Tibial artery (tissue), 4 donors: ENCODE measurements around the gene MACROD2.

Experiments
- DNase-seq, 2 donors: peaks; one replicate each; pipeline ENCODE4 v3.0.0-alpha.2; 2019
- H3K27ac ChIP-seq, 2 donors: fragments of 200-600 bp; sonication (generic) in 1 of 2; 1 replicate in 1 of 2; 2 replicates in 1 of 2; pipeline ENCODE4 v1.5.1; 2018 to 2019; ENCODE audit warnings: mild to moderate bottlenecking in 1 of 2
- H3K27me3 ChIP-seq, 2 donors: fragments of 200-600 bp; sonication (generic) in 1 of 2; one replicate each; pipeline versions ENCODE4 v1.5.1 to v1.6.0; 2016 to 2019
- H3K36me3 ChIP-seq, 3 donors: fragments of 200-600 bp; sonication (generic) in 2 of 3; one replicate each; pipeline ENCODE4 v1.5.1; 2016 to 2019; ENCODE audit warnings: mild to moderate bottlenecking in 2 of 3
- H3K4me1 ChIP-seq, 4 donors: fragments of 200-600 bp; sonication (generic) in 2 of 4; 1 replicate in 3 of 4; 2 replicates in 1 of 4; pipeline ENCODE4 v1.5.1; 2016 to 2019
- H3K4me3 ChIP-seq, 2 donors: fragments of 200-600 bp; sonication (generic) in 1 of 2; 1 replicate in 1 of 2; 2 replicates in 1 of 2; pipeline ENCODE4 v1.5.1; 2018 to 2019; ENCODE audit warnings: mild to moderate bottlenecking in 2 of 2
- H3K9me3 ChIP-seq, 3 donors: fragments of 200-600 bp; sonication (generic) in 1 of 3; one replicate each; pipeline ENCODE4 v1.5.1; 2016 to 2019
- intact Hi-C: fragments of 100-400 bp; cut with DNase I; formaldehyde crosslinking; loops from one replicate; pipeline ENCODE4 v1.15.0; 2023; ENCODE audit warnings: low total_unique reads
- TF ChIP-seq, protein P1 (sequence below), 2 experiments: fragments of 200-600 bp in 1 of 2; fragments of 450-650 bp in 1 of 2; IDR thresholded peaks; one replicate each; pipeline ENCODE4 v1.5.1; 2017 to 2019; ENCODE audit warnings: antibody characterized with exemption in 2 of 2, mild to moderate bottlenecking in 1 of 2, moderate library complexity in 1 of 2

Gene MACROD2

DNA sequence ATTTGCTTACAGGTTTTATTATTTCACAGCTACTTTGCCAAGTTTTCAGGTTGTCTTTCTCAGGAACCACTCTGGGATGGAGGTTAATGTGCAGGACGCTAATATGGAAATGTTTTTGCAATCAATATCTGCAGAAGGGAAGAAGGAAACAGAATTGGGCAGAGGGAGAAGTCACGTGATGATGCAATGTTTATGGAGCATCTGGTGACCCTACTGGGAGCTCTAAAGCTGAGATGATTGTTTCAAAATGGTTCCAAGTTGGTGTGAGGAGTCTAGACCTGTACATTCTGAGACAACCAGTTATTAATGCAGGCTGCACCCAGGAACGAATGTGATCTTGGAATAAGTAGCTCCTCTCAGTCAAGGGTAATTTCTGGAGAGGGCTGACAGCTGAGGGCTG is 1247.5 kb downstream of the MACROD2 start:
- DNase-seq = no peak
- Histone ChIP-seq H3K36me3 (no peaks in the 10 kb centered on the region), H3K9me3 (no peaks in the 10 kb centered on the region), H3K27me3 (no peaks in the 10 kb centered on the region), H3K27ac (no peak overlapping the region), H3K4me3 (no peak overlapping the region), H3K4me1 (no peaks in the 10 kb centered on the region)
- intact Hi-C loops = no loop called here
- TF ChIP-seq, protein P1, sequence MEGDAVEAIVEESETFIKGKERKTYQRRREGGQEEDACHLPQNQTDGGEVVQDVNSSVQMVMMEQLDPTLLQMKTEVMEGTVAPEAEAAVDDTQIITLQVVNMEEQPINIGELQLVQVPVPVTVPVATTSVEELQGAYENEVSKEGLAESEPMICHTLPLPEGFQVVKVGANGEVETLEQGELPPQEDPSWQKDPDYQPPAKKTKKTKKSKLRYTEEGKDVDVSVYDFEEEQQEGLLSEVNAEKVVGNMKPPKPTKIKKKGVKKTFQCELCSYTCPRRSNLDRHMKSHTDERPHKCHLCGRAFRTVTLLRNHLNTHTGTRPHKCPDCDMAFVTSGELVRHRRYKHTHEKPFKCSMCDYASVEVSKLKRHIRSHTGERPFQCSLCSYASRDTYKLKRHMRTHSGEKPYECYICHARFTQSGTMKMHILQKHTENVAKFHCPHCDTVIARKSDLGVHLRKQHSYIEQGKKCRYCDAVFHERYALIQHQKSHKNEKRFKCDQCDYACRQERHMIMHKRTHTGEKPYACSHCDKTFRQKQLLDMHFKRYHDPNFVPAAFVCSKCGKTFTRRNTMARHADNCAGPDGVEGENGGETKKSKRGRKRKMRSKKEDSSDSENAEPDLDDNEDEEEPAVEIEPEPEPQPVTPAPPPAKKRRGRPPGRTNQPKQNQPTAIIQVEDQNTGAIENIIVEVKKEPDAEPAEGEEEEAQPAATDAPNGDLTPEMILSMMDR (IDR thresholded peaks at IDR 0.05) = no peak

DNA sequence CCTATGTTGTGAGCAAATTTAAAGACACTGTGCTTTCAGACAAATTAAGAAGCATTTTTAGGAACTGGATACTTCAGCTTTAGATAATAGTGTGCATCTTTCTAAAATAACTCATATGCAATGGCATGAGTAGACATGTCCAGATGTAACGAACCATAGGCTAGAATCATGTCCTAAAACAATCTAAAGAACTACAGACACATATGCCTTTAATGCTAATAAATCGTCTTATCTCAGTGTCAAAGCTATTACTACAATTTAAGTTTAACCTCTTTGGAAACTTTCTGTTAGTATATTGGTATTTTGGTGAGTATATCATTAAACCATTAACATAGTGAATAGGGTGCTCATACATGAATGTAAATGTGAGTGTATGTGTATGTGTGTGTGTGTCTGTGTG is 1250.6 kb downstream of the MACROD2 start:
- H3K27ac ChIP-seq = no peak overlapping the region
- H3K9me3 ChIP-seq = no peaks in the 10 kb centered on the region
- intact Hi-C loops = no loop called here
- H3K4me3 ChIP-seq = no peak overlapping the region
- H3K4me1 ChIP-seq = no peaks in the 10 kb centered on the region
- no peak for DNase-seq
- no peaks in the 10 kb centered on the region for H3K27me3 ChIP-seq
- H3K36me3 ChIP-seq = no peaks in the 10 kb centered on the region
- TF ChIP-seq, protein P1 (IDR thresholded peaks at IDR 0.05) = no peak

DNA sequence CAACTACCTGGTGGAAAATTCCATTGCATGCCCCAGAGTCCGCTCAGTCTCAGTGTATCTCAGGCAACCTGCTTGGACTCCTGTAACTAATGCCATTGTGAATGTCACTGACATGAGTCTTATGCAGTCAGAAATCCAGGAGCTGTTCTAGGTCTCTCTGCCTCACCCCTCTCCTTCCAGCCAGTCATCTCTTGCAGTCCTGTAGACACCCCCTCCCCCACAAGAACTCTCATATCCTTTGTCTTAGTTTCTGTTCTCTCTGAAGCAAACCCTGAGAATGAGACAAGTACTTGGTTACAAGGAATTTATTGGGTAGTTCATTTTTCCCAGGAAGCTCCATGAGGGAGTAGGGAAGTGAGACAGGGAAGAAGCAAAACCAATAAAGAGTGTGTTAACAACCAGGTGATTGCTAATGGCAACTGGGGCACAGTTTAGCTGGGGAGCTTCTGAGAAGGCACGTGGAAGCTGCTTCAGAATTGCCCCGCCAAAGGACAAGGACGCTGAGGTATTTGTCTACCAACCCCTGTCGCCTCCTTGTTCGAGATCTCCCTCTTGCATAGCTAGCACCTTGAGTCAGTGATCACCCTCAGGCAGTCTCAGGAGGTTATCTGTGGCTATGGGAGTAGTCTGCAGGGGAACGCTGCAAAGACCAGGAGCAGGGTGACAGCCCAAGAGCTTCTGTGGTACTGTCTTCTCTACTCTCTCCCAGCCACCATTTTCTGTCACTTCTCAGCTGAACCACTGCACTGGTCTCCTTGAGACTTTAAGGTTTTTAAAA is 1253.5 kb downstream of the MACROD2 start:
- H3K9me3 ChIP-seq = no peaks in the 10 kb centered on the region
- TF ChIP-seq, protein P1 (IDR thresholded peaks at IDR 0.05) = no peak
- H3K27ac ChIP-seq = no peak overlapping the region
- intact Hi-C loops = no loop called here
- H3K4me1 ChIP-seq = no peaks in the 10 kb centered on the region
- no peaks in the 10 kb centered on the region for H3K36me3 ChIP-seq
- no peak overlapping the region for H3K4me3 ChIP-seq
- no peak for DNase-seq
- no peaks in the 10 kb centered on the region for H3K27me3 ChIP-seq

DNA sequence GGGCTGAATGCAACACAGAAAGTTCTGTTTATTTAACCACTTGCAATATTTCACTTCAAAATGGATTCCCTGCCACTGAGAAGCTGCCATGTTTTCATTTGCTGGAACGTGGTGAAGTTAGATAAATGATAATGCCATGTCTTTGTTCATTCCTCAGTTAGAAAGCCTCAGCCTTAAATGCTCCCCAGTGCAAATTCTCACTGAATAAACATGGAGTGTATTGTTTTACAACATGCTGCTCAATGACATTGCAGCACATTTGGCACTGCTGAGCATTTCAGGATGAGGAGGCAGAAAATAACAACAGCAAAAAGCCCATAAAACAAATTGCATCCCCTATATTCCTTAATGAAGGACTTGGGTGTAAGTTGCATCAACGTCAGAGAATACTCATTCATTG is 1255.9 kb downstream of the MACROD2 start:
- Histone ChIP-seq H3K27me3 (no peaks in the 10 kb centered on the region), H3K9me3 (no peaks in the 10 kb centered on the region), H3K27ac (no peak overlapping the region), H3K36me3 (no peaks in the 10 kb centered on the region), H3K4me3 (no peak overlapping the region), H3K4me1 (no peaks in the 10 kb centered on the region)
- TF ChIP-seq, protein P1 (IDR thresholded peaks at IDR 0.05) = no peak
- DNase-seq = no peak
- intact Hi-C loops = no loop called here

DNA sequence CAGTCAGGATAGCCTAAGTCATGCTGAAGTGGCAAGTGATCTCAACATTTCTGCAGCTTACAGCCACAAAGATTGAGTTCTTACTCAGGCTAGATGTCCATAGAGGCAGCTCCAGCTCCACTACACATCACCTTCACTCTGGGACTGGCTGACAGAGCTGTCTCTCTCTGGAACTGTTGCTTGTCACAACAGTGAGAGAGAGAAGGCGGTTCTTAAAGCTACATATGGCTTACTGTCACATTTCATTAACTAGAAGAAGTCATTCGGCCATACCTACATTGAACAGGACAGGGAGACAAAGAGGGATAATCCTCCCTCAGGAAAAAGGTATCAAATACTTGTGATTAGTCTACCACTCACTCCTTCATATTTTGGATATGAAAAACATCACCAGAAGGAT is 1257.0 kb downstream of the MACROD2 start:
- TF ChIP-seq, protein P1 (IDR thresholded peaks at IDR 0.05) = no peak
- no peak overlapping the region for H3K27ac ChIP-seq
- no peaks in the 10 kb centered on the region for H3K9me3 ChIP-seq
- H3K36me3 ChIP-seq = no peaks in the 10 kb centered on the region
- DNase-seq = no peak
- no peak overlapping the region for H3K4me3 ChIP-seq
- H3K4me1 ChIP-seq = no peaks in the 10 kb centered on the region
- intact Hi-C loops = no loop called here
- H3K27me3 ChIP-seq = no peaks in the 10 kb centered on the region
